Adrenal gland (tissue), 12 donors: Measurements from ENCODE around the gene RSRC1. TPM values are rescaled to one million over a fixed set of nuclear protein-coding genes. Genes with fewer than 3 reads are reported as not detected.

Experiments
- DNase-seq, 7 donors: peaks; one replicate each; pipeline ENCODE4 v3.0.0-alpha.2; 2019 to 2020
- H3K27ac ChIP-seq, 5 donors: fragments of 200-600 bp; sonication (generic) in 4 of 5; 1 replicate in 3 of 5; 2 replicates in 2 of 5; pipeline versions ENCODE4 v1.5.1 to v1.8.0; 2016 to 2020; ENCODE audit warnings: mild to moderate bottlenecking in 1 of 5
- H3K27me3 ChIP-seq: fragments of 200-600 bp; 2 replicates; pipeline ENCODE4 v1.8.0; 2021
- H3K36me3 ChIP-seq, 2 donors: fragments of 200-600 bp; replicated peaks in 1 of 2; 1 replicate in 1 of 2; 2 replicates in 1 of 2; pipeline versions ENCODE4 v1.5.1 to v1.8.0; 2018 to 2022
- H3K4me1 ChIP-seq, 2 donors: fragments of 200-600 bp; replicated peaks in 1 of 2; 1 replicate in 1 of 2; 2 replicates in 1 of 2; pipeline versions ENCODE4 v1.5.1 to v1.8.0; 2018 to 2021
- H3K4me3 ChIP-seq, 4 donors: fragments of 200-600 bp; sonication (generic) in 3 of 4; one replicate each; pipeline ENCODE4 v1.5.1; 2016 to 2018
- H3K9me3 ChIP-seq, 3 donors: fragments of 200-600 bp; sonication (generic) in 1 of 3; replicated peaks in 1 of 3; 1 replicate in 2 of 3; 2 replicates in 1 of 3; pipeline versions ENCODE4 v1.5.1 to v1.8.0; 2016 to 2021
- CTCF ChIP-seq, 6 experiments: fragments of 450-650 bp in 4 of 6; fragments of 200-600 bp in 2 of 6; sonication (generic) in 1 of 6; IDR thresholded peaks; 1 replicate in 5 of 6; 2 replicates in 1 of 6; pipeline versions ENCODE4 v1.5.1 to v1.8.0; 2016 to 2021; ENCODE audit warnings: antibody characterized with exemption in 6 of 6, mild to moderate bottlenecking in 2 of 6, moderate library complexity in 1 of 6
- POLR2A ChIP-seq, 2 donors: fragments of 450-650 bp; IDR thresholded peaks; one replicate each; pipeline ENCODE4 v1.6.1; 2017; ENCODE audit warnings: antibody characterized with exemption in 2 of 2, mild to moderate bottlenecking in 2 of 2, moderate library complexity in 1 of 2
- WGBS, 4 donors: extraction: QIAGEN DNeasy Blood & Tissue Kit in 2 of 4; methylation state at CpG; one replicate each; pipeline versions ENCODE4 v1.1.5 to v1.1.7; 2013 to 2017; 5-methylcytosine and 5-hydroxymethylcytosine counted together
- intact Hi-C, 2 donors: fragments of 100-400 bp; cut with DNase I; formaldehyde crosslinking; loops; one replicate each; pipeline versions ENCODE4 v1.14.1 to v1.15.0; 2022 to 2023
- polyA plus RNA-seq, 3 donors: library from polyadenylated mRNA; stranded (reverse); fragments of 200-250 nt in 2 of 3; fragments of 350-450 nt in 1 of 3; fragmentation: Illumina TruSeq in 1 of 3; extraction: RNeasy Lipid Tissue Mini Kit (QIAGEN cat#74804) in 1 of 3; gene quantifications; one replicate each; pipeline ENCODE4 v1.2.3, GENCODE V29; 2013 to 2014
- total RNA-seq, 9 donors: library from RNA; depleted of rRNA in 4 of 9; stranded (reverse); fragments of >200 nt in 4 of 9; fragments of 120-200 nt in 1 of 9; fragmentation: NEBNext Ultra II Directional in 1 of 9; extraction: Animal tissue kit (Norgen Biotek cat#: 25700) in 1 of 9; gene quantifications; one replicate each; pipeline versions ENCODE4 v1.1.0 to v1.2.4, GENCODE V29; 2013 to 2023
- donor health status: healthy with polysubstance abuse.
- donor health status: Bipolar disorder and iron deficiency.
- donor health status: DM: yes; HTN: yes; CAD: no.
- donor health status: DM: no; HTN: no; CAD: no.
- donor health status: DM: no; HTN: no; CAD: no.
- donor health status: DM: yes; HTN: yes; CAD: no.

Gene RSRC1
- total and polyA plus RNA-seq, 12 donors: 12.6 to 125 (median 37.5) TPM

DNA sequence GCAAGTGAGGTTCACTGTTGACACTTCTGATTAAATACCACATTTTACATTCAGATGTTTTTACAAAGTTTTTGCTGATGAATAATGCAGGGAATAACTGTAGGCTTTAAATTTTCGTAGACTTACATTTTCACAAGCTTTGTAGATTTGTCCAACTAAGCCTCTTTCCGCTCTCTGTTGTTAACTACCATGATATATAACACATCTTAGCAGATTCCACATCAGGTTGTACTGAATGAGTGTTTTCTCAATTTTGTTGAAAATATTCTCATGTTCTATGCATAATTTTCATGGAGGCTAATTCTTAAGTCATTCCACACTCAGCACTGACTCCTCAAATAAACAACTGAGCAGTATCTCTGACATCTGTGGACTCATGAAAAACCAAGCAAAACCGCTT is 168.3 kb downstream of the RSRC1 start:
- Histone ChIP-seq H3K4me3 (no peak overlapping the region), H3K36me3 (no peaks in the 10 kb centered on the region), H3K4me1 (no peaks in the 10 kb centered on the region), H3K27ac (no peak overlapping the region), H3K9me3 (no peaks in the 10 kb centered on the region), H3K27me3 (no peaks in the 10 kb centered on the region)
- no peak for DNase-seq
- intact Hi-C loops: no loop called here
- TF ChIP-seq CTCF (IDR thresholded peaks at IDR 0.05) (no peak), POLR2A (IDR thresholded peaks at IDR 0.05) (no peak)
- WGBS, 4 donors: 95 to 97% (median 96%) methylated on average over 3 of the region's 3 CpGs

- intact Hi-C loops: no loop called here
- TF ChIP-seq CTCF (IDR thresholded peaks at IDR 0.05) (no peak), POLR2A (IDR thresholded peaks at IDR 0.05) (no peak)
- Histone ChIP-seq H3K27me3 (no peaks in the 10 kb centered on the region), H3K9me3 (no peaks in the 10 kb centered on the region), H3K36me3 (no peaks in the 10 kb centered on the region), H3K4me1 (no peaks in the 10 kb centered on the region), H3K27ac (no peak overlapping the region), H3K4me3 (no peak overlapping the region)
- no peak for DNase-seq
These were observed 169.7 kb downstream of the RSRC1 start for GRCh38 chr3:158279609-158280008.

DNA sequence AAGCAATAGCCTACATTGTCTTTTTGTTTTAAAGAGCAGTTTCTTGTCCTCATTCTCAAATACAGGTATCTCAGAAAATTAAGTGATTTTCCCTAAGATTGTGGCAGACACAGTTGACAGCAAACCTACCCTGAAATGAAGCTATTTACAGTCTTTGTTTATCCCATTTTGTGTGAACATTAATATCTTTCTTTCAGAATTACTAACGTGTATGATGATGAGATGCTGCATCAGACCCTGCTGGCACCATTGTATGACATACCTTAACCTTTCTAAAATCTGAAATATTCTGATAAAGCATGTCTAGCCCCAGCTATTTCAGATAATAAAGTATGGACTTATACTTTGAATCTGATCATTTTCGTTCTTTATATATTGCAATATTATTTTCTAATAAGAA is 185.9 kb downstream of the RSRC1 start:
- no peaks in the 10 kb centered on the region for H3K9me3 ChIP-seq
- intact Hi-C loops: no loop called here

GRCh38 chr3:158297940-158298339 is 188.1 kb downstream of the RSRC1 start:
- DNase-seq: no peak
- Histone ChIP-seq H3K4me3 (no peak overlapping the region), H3K4me1 (no peaks in the 10 kb centered on the region), H3K9me3 (no peaks in the 10 kb centered on the region), H3K27me3 (no peaks in the 10 kb centered on the region), H3K27ac (no peak overlapping the region), H3K36me3 (no peaks in the 10 kb centered on the region)
- intact Hi-C loops: no loop called here
- no peak for TF ChIP-seq POLR2A (IDR thresholded peaks at IDR 0.05)
- TF ChIP-seq CTCF (IDR thresholded peaks at IDR 0.05): no peak

More for the DNA sequence above, 185.9 kb downstream of the RSRC1 start:
- no peak overlapping the region for H3K4me3 ChIP-seq
- no peak for DNase-seq
- 59 to 92% (median 79%) methylated on average over 2 of the region's 2 CpGs for WGBS, 4 donors
- H3K27me3 ChIP-seq: no peaks in the 10 kb centered on the region
- no peaks in the 10 kb centered on the region for H3K36me3 ChIP-seq
- no peak overlapping the region for H3K27ac ChIP-seq
- no peaks in the 10 kb centered on the region for H3K4me1 ChIP-seq
- TF ChIP-seq POLR2A (IDR thresholded peaks at IDR 0.05) (no peak), CTCF (IDR thresholded peaks at IDR 0.05) (no peak)
